GM12892 (cell line): Measurements from ENCODE around the gene ABR.

Source experiments
- DNase-seq: peaks from one replicate; pipeline ENCODE4 v3.0.0; 2011; ENCODE audit not compliant: insufficient read length
- FAIRE-seq: peaks from 2 replicates; lab custom pipeline; 2011; peaks lifted over from hg19 to GRCh38; lab: Jason Lieb, UNC
- POLR2A ChIP-seq: IDR thresholded peaks from 2 replicates; pipeline ENCODE4 v1.6.1; 2011; ENCODE audit warnings: low read depth, low read length, control low read depth
- POLR2AphosphoS5 ChIP-seq: IDR thresholded peaks from 2 replicates; pipeline ENCODE4 v1.6.1; 2011; ENCODE audit warnings: low read depth, low read length, control low read depth
- TAF1 ChIP-seq: IDR thresholded peaks from 2 replicates; pipeline ENCODE4 v1.6.1; 2011; ENCODE audit warnings: low read depth, mild to moderate bottlenecking, control low read depth, low read length, borderline replicate concordance

ABR gene

GRCh38 chr17:988561-988960, 191.2 kb downstream of the ABR start:
- no peak for DNase-seq
- no peak for FAIRE-seq
- no peak for TF ChIP-seq POLR2AphosphoS5
- no peak for TF ChIP-seq TAF1
- no peak for TF ChIP-seq POLR2A

- no peak for TF ChIP-seq POLR2A
- TF ChIP-seq POLR2AphosphoS5, result no peak
- TF ChIP-seq TAF1, result no peak
- FAIRE-seq (no peak), DNase-seq (no peak)
These were observed 191.8 kb downstream of the ABR start for GRCh38 chr17:987931-988330.

- FAIRE-seq (no peak), DNase-seq (no peak)
These were observed 193.4 kb downstream of the ABR start for GRCh38 chr17:986322-986929.

DNA sequence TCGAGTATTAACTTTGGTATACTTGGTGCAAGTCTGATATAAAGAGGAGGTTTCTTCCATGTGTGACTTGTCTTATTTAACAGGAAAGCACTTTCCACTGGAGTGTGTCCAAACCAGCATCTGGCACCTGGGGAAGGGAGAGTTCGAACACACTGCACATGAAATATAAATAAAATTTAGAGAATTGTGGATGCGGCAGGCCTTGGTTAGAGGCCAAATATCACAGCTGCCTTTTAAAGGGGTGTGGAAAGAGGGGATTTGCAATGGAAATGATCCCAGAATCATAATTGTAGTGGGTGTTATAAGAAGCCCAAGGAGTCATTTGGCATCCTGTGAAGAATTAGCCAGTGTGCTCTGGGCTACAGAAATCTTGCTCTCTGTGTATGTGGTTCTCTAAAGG, 195.9 kb downstream of the ABR start:
- DNase-seq, result no peak
- no peak for TF ChIP-seq POLR2AphosphoS5
- no peak for TF ChIP-seq POLR2A
- no peak for TF ChIP-seq TAF1
- FAIRE-seq, result no peak

More at GRCh38 chr17:986322-986929, 193.4 kb downstream of the ABR start:
- TF ChIP-seq TAF1 (no peak), POLR2AphosphoS5 (no peak), POLR2A (no peak)

DNA sequence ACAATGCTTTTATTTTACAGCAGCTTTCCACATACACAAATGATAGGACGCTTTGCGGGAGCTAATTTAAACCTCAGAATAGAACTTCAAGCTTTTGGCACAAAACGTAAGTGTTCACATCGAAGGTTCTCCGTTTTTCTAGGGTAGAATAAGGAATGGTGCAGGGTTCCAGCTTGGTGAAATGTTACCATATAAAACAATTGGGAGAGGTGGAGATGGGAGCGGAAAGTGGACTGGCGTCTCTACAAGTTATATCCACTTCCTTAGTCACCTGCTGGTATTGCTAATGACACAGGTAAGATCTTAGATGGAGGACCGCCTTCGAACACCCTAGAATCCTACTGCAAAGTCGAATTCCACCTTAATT, 198.5 kb downstream of the ABR start:
- DNase-seq, result no peak
- FAIRE-seq, result no peak
- TF ChIP-seq POLR2AphosphoS5 (no peak), TAF1 (no peak), POLR2A (no peak)

DNA sequence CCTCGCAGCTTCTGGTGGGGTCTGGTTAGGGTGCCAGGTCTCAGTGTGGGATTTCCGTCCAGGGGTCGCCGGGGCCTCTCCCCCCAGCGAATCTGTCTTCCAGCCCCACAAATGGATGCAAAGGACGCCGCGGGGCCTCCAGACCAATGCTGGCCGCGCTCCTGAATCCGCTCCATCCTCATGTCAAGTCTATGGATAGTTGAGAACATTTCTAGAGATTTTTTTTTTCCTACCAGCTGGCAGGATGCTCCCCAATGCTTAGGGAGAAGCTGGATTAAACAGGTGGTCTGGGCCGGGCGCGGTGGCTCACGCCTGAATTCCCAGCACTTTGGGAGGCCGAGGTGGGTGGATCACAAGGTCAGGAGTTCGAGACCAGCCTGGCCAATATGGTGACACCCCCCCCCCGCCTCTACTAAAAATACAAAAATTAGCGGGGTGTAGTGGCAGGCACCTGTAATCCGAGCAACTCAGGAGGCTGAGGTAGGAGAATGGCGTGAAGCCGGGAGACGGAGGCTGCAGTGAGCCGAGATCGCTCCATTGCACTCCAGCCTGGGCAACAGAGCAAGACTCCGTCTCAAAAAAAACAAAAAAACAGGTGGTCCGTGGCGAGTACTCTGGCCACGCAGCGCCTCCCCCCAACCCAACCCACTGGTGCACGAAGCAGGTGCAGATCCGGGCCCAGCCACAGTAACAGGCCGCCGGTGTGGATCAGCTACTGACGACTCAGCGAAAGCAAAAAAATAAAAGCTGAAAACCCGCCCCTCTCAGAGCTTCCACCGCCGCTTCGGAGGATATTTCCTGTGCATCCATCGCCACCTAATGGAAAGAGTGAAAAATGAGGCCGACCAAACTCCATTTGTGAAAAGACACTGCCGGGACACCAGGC, 199.1 kb downstream of the ABR start:
- TF ChIP-seq POLR2AphosphoS5, result no peak
- TF ChIP-seq POLR2A, result no peak
- TF ChIP-seq TAF1, result no peak
- peak; percentile 73 for FAIRE-seq
- DNase-seq, result no peak

DNA sequence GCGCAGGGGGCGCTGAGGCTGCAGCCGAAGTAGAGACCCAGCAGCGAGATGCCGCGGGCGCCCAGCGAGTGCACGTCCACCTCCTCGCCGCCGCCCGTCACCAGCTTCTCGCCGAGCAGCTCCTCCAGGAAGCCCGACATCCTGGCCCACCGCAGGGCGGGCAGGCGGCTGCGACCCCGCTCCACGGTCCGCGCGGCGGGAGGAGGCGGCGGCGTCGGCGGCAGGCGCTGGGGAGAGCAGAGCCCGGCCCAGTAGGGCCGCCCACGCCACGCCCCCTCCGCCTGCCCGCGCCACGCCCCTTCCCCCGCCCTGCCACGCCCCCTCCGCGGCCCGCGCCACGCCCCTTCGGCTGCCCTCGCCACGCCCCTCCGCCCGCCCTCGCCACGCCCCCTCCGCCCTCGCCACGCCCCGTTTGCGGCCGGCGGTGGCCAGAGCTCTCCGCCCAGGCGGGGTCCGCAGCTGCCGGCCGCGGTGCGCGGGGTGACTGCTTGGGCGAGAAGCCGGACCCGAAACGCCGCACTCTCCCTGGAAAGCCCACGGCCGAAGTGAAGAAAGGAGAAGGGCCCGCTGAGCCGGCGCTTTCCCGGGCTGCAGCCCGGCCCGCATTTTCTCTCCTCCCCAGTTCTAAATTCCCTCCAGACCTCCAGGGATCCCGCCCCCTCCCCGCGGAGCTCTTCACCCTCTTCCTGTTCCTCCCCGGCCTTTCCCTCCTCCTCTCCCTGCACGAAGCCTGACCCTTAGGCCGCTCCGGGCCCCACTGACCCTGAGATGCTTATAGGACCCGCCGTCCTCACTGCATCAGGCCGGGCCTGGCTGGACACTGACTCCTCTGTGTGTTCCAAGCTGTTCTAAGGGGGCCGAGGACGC, 200.0 kb downstream of the ABR start, which contains the start of gene NXN:
TSS of gene NXN (minus strand) at position 238 of the 867 bp plus-strand sequence.
- TF ChIP-seq POLR2A (no peak), TAF1 (no peak), POLR2AphosphoS5 (no peak)
- DNase-seq (peak; percentile 88), FAIRE-seq (peak; percentile 88)

DNA sequence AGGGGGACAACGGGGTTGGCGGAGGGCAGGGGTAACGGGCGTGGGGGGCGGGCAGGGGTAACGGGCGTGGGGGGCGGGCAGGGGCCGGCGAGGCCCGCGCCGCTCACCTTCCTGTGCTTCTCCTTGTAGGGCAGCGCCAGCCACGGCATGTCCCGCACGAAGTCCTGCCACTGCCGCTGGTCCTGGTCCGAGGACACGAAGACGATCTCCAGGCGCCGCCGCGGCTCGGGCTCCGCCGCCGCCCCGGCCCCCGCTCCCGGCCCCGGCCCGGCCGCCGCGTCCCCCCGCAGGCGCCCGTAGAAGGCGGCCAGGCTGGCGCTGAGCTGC, 200.6 kb downstream of the ABR start:
- DNase-seq, result no peak
- no peak for FAIRE-seq
- no peak for TF ChIP-seq POLR2AphosphoS5
- no peak for TF ChIP-seq TAF1
- no peak for TF ChIP-seq POLR2A

DNA sequence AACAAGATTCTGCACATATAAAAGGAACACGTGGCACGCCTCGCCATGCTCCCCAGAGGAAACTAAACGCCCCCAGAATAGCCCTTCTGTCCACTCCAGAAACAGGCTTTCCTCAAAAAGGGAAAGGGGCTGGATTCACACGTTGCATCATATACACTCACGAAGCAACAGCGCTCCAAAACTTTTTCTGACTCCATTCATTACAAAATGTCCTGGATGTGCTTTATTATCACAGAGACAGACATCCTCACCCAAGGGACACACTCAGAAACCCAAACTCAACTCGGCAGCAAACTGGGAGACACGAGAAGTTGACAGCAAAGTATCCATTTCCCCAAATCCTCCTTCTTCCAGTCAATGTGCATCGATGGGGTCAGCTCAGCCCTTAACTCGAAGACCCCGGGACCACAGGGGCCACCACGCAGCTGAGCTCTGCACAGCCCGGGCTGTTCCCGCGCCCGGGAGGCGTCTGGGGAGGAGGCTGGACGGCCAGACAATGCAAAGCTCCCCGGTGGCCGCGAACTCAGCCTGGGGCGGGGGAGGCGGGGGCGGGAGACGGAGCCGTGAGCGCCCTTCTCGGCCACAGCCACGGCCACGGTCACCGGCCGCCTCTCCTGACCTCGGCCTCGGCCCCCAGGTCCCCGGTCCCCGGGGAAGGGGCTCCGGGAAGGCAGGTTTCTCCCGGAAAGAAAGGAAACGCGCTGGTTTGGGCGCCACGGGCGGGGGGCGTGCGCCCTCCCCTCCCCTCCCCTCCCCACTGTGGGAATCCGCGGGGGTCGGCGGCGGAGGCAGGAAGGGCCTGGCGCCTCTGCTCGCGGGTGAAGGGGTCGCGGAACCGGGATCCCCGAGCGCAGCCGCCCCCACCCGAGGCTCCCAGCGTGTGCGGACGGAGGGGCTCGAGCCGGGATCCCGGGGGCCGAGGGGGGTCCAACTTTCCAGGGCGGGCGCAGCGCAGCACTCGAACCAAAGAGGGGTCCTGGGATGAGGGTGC, 201.4 kb downstream of the ABR start:
- DNase-seq (no peak), FAIRE-seq (no peak)
- TF ChIP-seq POLR2A, result no peak
- no peak for TF ChIP-seq POLR2AphosphoS5
- TF ChIP-seq TAF1, result no peak

GRCh38 chr17:977166-977565, 202.6 kb downstream of the ABR start:
- no peak for DNase-seq
- TF ChIP-seq POLR2A (no peak), POLR2AphosphoS5 (no peak), TAF1 (no peak)
- no peak for FAIRE-seq

- FAIRE-seq, result no peak
- no peak for DNase-seq
- TF ChIP-seq POLR2A (no peak), POLR2AphosphoS5 (no peak), TAF1 (no peak)
These were observed 203.5 kb downstream of the ABR start for GRCh38 chr17:976312-976711.
